DOHH2 (cell line): Measurements from ENCODE around the gene TMEM229A.

Experiments
- H3F3A ChIP-seq: fragments of 200-600 bp; sonication (generic), shearing (Covaris generic); 2 replicates; pipeline ENCODE4 v1.6.0; 2016; ENCODE audit warnings: antibody characterized with exemption, mild to moderate bottlenecking; ENCODE audit not compliant: control insufficient read depth, insufficient read depth
- H3K27ac ChIP-seq: fragments of 200-600 bp; sonication (generic); 2 replicates; pipeline ENCODE4 v1.5.1; 2014; ENCODE audit warnings: low read depth, mild to moderate bottlenecking, low read length, moderate library complexity
- H3K27me3 ChIP-seq: fragments of 200-600 bp; sonication (generic); 2 replicates; pipeline ENCODE4 v1.6.1; 2014; ENCODE audit warnings: mild to moderate bottlenecking, low read length, mixed read lengths; ENCODE audit not compliant: control insufficient read depth
- H3K36me3 ChIP-seq: fragments of 200-600 bp; sonication (generic); 2 replicates; pipeline ENCODE4 v1.6.1; 2014; ENCODE audit warnings: mild to moderate bottlenecking, low read length, moderate library complexity, mixed read lengths; ENCODE audit not compliant: control insufficient read depth
- H3K4me1 ChIP-seq: fragments of 200-600 bp; sonication (generic); 2 replicates; pipeline ENCODE4 v1.6.1; 2014; ENCODE audit warnings: mild to moderate bottlenecking, low read length, mixed read lengths; ENCODE audit not compliant: control insufficient read depth
- H3K4me2 ChIP-seq: fragments of 200-600 bp; sonication (generic); 2 replicates; pipeline ENCODE4 v1.6.0; 2014; ENCODE audit warnings: mild to moderate bottlenecking, low read length, moderate library complexity
- H3K4me3 ChIP-seq: fragments of 200-600 bp; sonication (generic); 2 replicates; pipeline ENCODE4 v1.5.1; 2014; ENCODE audit warnings: mild to moderate bottlenecking, low read length, mixed read lengths
- H3K79me2 ChIP-seq: fragments of 200-600 bp; sonication (generic); 2 replicates; pipeline ENCODE4 v1.6.1; 2014; ENCODE audit warnings: mild to moderate bottlenecking, low read length, mixed read lengths; ENCODE audit not compliant: control insufficient read depth
- H3K9me2 ChIP-seq: fragments of 200-600 bp; sonication (generic); replicated peaks from 2 replicates; pipeline ENCODE4 v1.6.1; 2014; ENCODE audit warnings: mild to moderate bottlenecking, low read length, mixed read lengths; ENCODE audit not compliant: control insufficient read depth
- H3K9me3 ChIP-seq: fragments of 200-600 bp; sonication (generic); 2 replicates; pipeline ENCODE4 v1.6.1; 2014; ENCODE audit warnings: antibody characterized with exemption, low read length, mixed read lengths; ENCODE audit not compliant: control insufficient read depth, insufficient read depth
- H4K20me1 ChIP-seq: fragments of 200-600 bp; sonication (generic); 2 replicates; pipeline ENCODE4 v1.6.0; 2014; ENCODE audit warnings: low read depth, mild to moderate bottlenecking, antibody characterized with exemption, low read length, moderate library complexity; ENCODE audit not compliant: control insufficient read depth, insufficient read depth
- EZH2phosphoT487 ChIP-seq: fragments of 200-600 bp; sonication (generic); IDR thresholded peaks from 2 replicates; pipeline ENCODE4 v1.6.1; 2017; ENCODE audit warnings: borderline replicate concordance, mild to moderate bottlenecking, antibody characterized with exemption, low read length, moderate library complexity, mixed read lengths
- TF ChIP-seq, protein P1 (sequence below): fragments of 200-600 bp; sonication (generic); IDR thresholded peaks from one replicate; pipeline ENCODE4 v1.5.1; 2014; ENCODE audit warnings: antibody characterized with exemption, mild to moderate bottlenecking, low read depth, low read length; ENCODE audit not compliant: poor library complexity, severe bottlenecking

The TMEM229A gene

DNA sequence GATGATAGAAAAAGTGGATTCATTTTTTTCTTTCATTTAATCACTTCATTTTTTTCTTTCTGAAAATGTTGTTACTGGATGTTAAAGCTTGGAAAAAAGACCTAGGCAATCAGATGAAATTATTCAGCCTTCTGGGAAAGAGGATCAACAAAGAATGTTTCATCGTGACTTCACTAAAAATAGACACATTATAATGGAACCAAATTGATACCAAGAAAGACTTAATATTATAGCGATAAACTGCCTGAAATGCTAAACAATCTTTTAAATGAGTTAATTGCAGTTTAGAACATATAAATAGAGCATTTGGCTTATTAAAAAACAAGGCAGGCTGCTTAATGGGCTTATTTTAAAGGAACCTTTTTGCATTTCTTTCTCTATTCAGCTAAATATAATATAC is 25.6 kb upstream of the TMEM229A start:
- TF ChIP-seq, protein P1, sequence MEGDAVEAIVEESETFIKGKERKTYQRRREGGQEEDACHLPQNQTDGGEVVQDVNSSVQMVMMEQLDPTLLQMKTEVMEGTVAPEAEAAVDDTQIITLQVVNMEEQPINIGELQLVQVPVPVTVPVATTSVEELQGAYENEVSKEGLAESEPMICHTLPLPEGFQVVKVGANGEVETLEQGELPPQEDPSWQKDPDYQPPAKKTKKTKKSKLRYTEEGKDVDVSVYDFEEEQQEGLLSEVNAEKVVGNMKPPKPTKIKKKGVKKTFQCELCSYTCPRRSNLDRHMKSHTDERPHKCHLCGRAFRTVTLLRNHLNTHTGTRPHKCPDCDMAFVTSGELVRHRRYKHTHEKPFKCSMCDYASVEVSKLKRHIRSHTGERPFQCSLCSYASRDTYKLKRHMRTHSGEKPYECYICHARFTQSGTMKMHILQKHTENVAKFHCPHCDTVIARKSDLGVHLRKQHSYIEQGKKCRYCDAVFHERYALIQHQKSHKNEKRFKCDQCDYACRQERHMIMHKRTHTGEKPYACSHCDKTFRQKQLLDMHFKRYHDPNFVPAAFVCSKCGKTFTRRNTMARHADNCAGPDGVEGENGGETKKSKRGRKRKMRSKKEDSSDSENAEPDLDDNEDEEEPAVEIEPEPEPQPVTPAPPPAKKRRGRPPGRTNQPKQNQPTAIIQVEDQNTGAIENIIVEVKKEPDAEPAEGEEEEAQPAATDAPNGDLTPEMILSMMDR = no peak
- TF ChIP-seq EZH2phosphoT487 = no peak
- Histone ChIP-seq H3K9me3 (no peaks in the 10 kb centered on the region), H3K27ac (no peak overlapping the region), H3K4me1 (no peaks in the 10 kb centered on the region), H4K20me1 (no peaks in the 10 kb centered on the region), H3K4me3 (no peak overlapping the region), H3K27me3 (no peaks in the 10 kb centered on the region), H3F3A (no peaks in the 10 kb centered on the region), H3K79me2 (no peaks in the 10 kb centered on the region), H3K9me2 (no peaks in the 10 kb centered on the region), H3K36me3 (no peaks in the 10 kb centered on the region), H3K4me2 (no peak overlapping the region)

DNA sequence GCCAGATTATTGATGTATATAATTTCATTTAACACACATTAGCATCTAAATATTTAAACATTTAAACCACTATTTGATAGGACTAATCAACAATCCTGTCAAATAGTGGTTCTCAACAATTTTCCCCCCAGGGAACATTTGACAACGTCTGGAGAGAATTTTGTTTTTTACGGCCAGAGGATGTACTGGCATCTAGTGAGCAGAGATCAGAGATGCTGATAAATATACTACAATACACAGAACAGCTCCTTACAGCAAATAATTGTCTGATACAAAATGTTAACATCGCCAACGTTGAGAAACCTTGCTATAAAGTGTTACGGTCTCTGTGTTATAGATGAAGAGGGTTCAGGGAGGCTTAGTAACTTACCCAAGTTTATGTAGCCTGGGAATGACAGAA is 25.0 kb upstream of the TMEM229A start:
- Histone ChIP-seq H3K4me2 (no peak overlapping the region), H3K4me1 (no peaks in the 10 kb centered on the region), H4K20me1 (no peaks in the 10 kb centered on the region), H3K4me3 (no peak overlapping the region), H3K27me3 (no peaks in the 10 kb centered on the region), H3F3A (no peaks in the 10 kb centered on the region), H3K9me2 (no peaks in the 10 kb centered on the region), H3K79me2 (no peaks in the 10 kb centered on the region), H3K27ac (no peak overlapping the region), H3K9me3 (no peaks in the 10 kb centered on the region), H3K36me3 (no peaks in the 10 kb centered on the region)
- TF ChIP-seq EZH2phosphoT487 = no peak
- TF ChIP-seq, protein P1 = no peak

DNA sequence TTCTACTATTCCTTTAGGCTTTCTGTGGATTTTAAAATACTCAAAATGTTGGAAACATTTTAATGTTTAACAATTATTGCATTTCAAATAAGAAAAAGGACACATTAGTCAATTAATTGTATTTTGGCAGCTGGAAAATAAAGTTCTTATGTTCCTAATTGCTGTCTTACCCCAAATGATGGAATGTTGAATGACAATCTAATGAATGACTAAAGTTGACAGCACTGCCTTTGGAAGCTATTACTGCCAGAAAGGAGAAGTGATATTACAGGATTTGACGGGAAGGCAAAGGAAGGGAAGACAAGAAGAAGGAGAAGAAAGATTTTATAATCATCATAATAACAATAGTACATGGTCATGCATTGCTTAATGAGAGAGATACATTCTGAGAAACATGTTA is 23.4 kb upstream of the TMEM229A start:
- Histone ChIP-seq H3F3A (no peaks in the 10 kb centered on the region), H3K4me3 (no peak overlapping the region), H3K36me3 (no peaks in the 10 kb centered on the region), H3K9me3 (no peaks in the 10 kb centered on the region), H3K9me2 (no peaks in the 10 kb centered on the region), H3K27me3 (no peaks in the 10 kb centered on the region), H3K4me2 (no peak overlapping the region), H3K4me1 (no peaks in the 10 kb centered on the region), H4K20me1 (no peaks in the 10 kb centered on the region), H3K27ac (no peak overlapping the region), H3K79me2 (no peaks in the 10 kb centered on the region)
- TF ChIP-seq, protein P1 = no peak
- TF ChIP-seq EZH2phosphoT487 = no peak
